ENCODE results near the gene GRID2. TPM values are rescaled to one million over a fixed set of nuclear protein-coding genes. Genes with fewer than 3 reads are reported as not detected.

GRID2 gene
- total and polyA plus RNA-seq, 8 donors = 6.4 TPM; not detected in 7

- TF ChIP-seq POLR2A (IDR thresholded peaks at IDR 0.05) (no peak), POLR2AphosphoS5 (IDR thresholded peaks at IDR 0.05) (no peak), EP300 (IDR thresholded peaks at IDR 0.05) (no peak), CTCF (IDR thresholded peaks at IDR 0.05) (no peak)
- H3K27me3 ChIP-seq = no peaks in the 10 kb centered on the region
- no peak overlapping the region for H3K27ac ChIP-seq
- H3K4me1 ChIP-seq = no peaks in the 10 kb centered on the region
- H3K36me3 ChIP-seq = no peaks in the 10 kb centered on the region
- DNase-seq = no peak
- H3K9me3 ChIP-seq = peaks cover 0 to 36% (median 18%) of the 10 kb centered on the region in 4 donors
- intact Hi-C loops (cut with DNase I; ENCODE audit: low total_unique reads) = no loop called here
- no peak overlapping the region for H3K4me3 ChIP-seq
- 13 to 37% (median 32%) methylated on average over 1 of the region's 1 CpG for WGBS, 5 donors
Observed at GRCh38 chr4:92257931-92258857, 45.6 kb upstream of the GRID2 start.

GRCh38 chr4:92261256-92261655, 42.5 kb upstream of the GRID2 start:
- WGBS, 5 donors = 78 to 89% (median 80%) methylated on average over 2 of the region's 2 CpGs
- no peaks in the 10 kb centered on the region for H3K27me3 ChIP-seq
- no peaks in the 10 kb centered on the region for H3K4me1 ChIP-seq
- H3K4me3 ChIP-seq = no peak overlapping the region
- intact Hi-C loops (cut with DNase I; ENCODE audit: low total_unique reads) = no loop called here
- no peak overlapping the region for H3K27ac ChIP-seq
- H3K36me3 ChIP-seq = no peaks in the 10 kb centered on the region
- TF ChIP-seq POLR2AphosphoS5 (IDR thresholded peaks at IDR 0.05) = no peak
- TF ChIP-seq CTCF (IDR thresholded peaks at IDR 0.05) = no peak
- TF ChIP-seq POLR2A (IDR thresholded peaks at IDR 0.05) = no peak
- no peak for TF ChIP-seq EP300 (IDR thresholded peaks at IDR 0.05)
- peaks cover 0 to 8% (median 5%) of the 10 kb centered on the region in 4 donors for H3K9me3 ChIP-seq
- no peak for DNase-seq

GRCh38 chr4:92262371-92262770, 41.4 kb upstream of the GRID2 start:
- Histone ChIP-seq H3K27ac (no peak overlapping the region), H3K9me3 (no peaks in the 10 kb centered on the region), H3K27me3 (no peaks in the 10 kb centered on the region), H3K36me3 (no peaks in the 10 kb centered on the region), H3K4me3 (no peak overlapping the region), H3K4me1 (no peaks in the 10 kb centered on the region)
- no peak for DNase-seq
- 64 to 82% (median 75%) methylated on average over 2 of the region's 2 CpGs for WGBS, 5 donors
- intact Hi-C loops (cut with DNase I; ENCODE audit: low total_unique reads) = no loop called here
- TF ChIP-seq POLR2AphosphoS5 (IDR thresholded peaks at IDR 0.05) = no peak
- TF ChIP-seq POLR2A (IDR thresholded peaks at IDR 0.05) = no peak
- no peak for TF ChIP-seq EP300 (IDR thresholded peaks at IDR 0.05)
- TF ChIP-seq CTCF (IDR thresholded peaks at IDR 0.05) = no peak

GRCh38 chr4:92263010-92263409, 40.8 kb upstream of the GRID2 start:
- TF ChIP-seq CTCF (IDR thresholded peaks at IDR 0.05) (no peak), POLR2A (IDR thresholded peaks at IDR 0.05) (no peak), POLR2AphosphoS5 (IDR thresholded peaks at IDR 0.05) (no peak), EP300 (IDR thresholded peaks at IDR 0.05) (no peak)
- no peaks in the 10 kb centered on the region for H3K4me1 ChIP-seq
- no peak overlapping the region for H3K27ac ChIP-seq
- intact Hi-C loops (cut with DNase I; ENCODE audit: low total_unique reads) = no loop called here
- DNase-seq = no peak
- H3K9me3 ChIP-seq = no peaks in the 10 kb centered on the region
- no peak overlapping the region for H3K4me3 ChIP-seq
- H3K27me3 ChIP-seq = no peaks in the 10 kb centered on the region
- H3K36me3 ChIP-seq = no peaks in the 10 kb centered on the region
- WGBS, 5 donors = 89 to 96% (median 94%) methylated on average over 2 of the region's 2 CpGs

Data from stomach (tissue), 9 donors.